A673 (cell line): ENCODE data around the gene RAPGEF5. TPM values are rescaled to one million over a fixed set of nuclear protein-coding genes. Genes with fewer than 3 reads are reported as not detected.

Source experiments
- BruUV-seq: library from RNA; stranded (reverse); fragments of 400-500 nt; replicated peaks from 2 replicates; lab custom pipeline; 2021; lab: Mats Ljungman, UMichigan
- CTCF ChIA-PET: fragments of 300-600 bp; sonication (Branson Sonifier 250); formaldehyde crosslinking; loops from one replicate; lab custom pipeline; 2022; ENCODE audit warnings: antibody characterized with exemption; lab: Charles Lee
- POLR2A ChIA-PET: fragments of 300-600 bp; sonication (Branson Sonifier 250); formaldehyde crosslinking; loops from one replicate; lab custom pipeline; 2022; ENCODE audit warnings: antibody characterized with exemption; ENCODE audit not compliant: low non-redundant PET; lab: Charles Lee
- DNase-seq: peaks from one replicate; pipeline ENCODE4 v3.0.0-alpha.2; 2015; ENCODE audit warnings: low spot score
- H3K27ac ChIP-seq: fragments of 200-600 bp; sonication (generic); 2 replicates; pipeline ENCODE4 v1.5.1; 2016; ENCODE audit warnings: mixed run types, low read depth, mild to moderate bottlenecking, mixed read lengths, antibody characterized with exemption, low read length; ENCODE audit not compliant: poor library complexity, severe bottlenecking
- H3K27me3 ChIP-seq: fragments of 200-600 bp; sonication (generic); replicated peaks from 2 replicates; pipeline ENCODE4 v1.6.1; 2017; ENCODE audit warnings: mixed run types, low read depth, mild to moderate bottlenecking, mixed read lengths, antibody characterized with exemption, low read length; ENCODE audit not compliant: insufficient read depth, poor library complexity
- H3K36me3 ChIP-seq: fragments of 200-600 bp; sonication (generic); 2 replicates; pipeline ENCODE4 v1.6.1; 2016; ENCODE audit warnings: mixed run types, mild to moderate bottlenecking, mixed read lengths, antibody characterized with exemption, low read length; ENCODE audit not compliant: insufficient read depth, poor library complexity, severe bottlenecking
- H3K4me1 ChIP-seq: fragments of 200-600 bp; sonication (generic); 2 replicates; pipeline ENCODE4 v1.6.1; 2017; ENCODE audit warnings: mixed run types, mild to moderate bottlenecking, mixed read lengths, antibody characterized with exemption, low read length; ENCODE audit not compliant: insufficient read depth, poor library complexity, severe bottlenecking
- H3K4me3 ChIP-seq: fragments of 200-600 bp; sonication (generic); 2 replicates; pipeline ENCODE4 v1.5.1; 2016; ENCODE audit warnings: low read depth, mixed run types, mild to moderate bottlenecking, mixed read lengths, low read length; ENCODE audit not compliant: poor library complexity, severe bottlenecking
- H3K9me3 ChIP-seq: fragments of 200-600 bp; sonication (generic); 2 replicates; pipeline ENCODE4 v1.6.1; 2016; ENCODE audit warnings: mixed run types, low read depth, mild to moderate bottlenecking, mixed read lengths, antibody characterized with exemption, low read length; ENCODE audit not compliant: poor library complexity, severe bottlenecking
- EZH2 ChIP-seq: fragments of 200-600 bp; sonication (generic); IDR thresholded peaks from 2 replicates; pipeline ENCODE4 v1.6.1; 2017; ENCODE audit warnings: borderline replicate concordance, low read depth, mild to moderate bottlenecking, mixed read lengths, antibody characterized with exemption, low read length; ENCODE audit not compliant: poor library complexity, severe bottlenecking
- intact Hi-C: fragments of 100-400 bp; cut with micrococcal nuclease; formaldehyde crosslinking; loops from one replicate; pipeline ENCODE4 v1.10.0; 2022; ENCODE audit not compliant: unreplicated experiment
- total RNA-seq: library from RNA; stranded (reverse); gene quantifications from 2 replicates; pipeline ENCODE4 v1.2.3, GENCODE V29; 2021
- TF ChIP-seq, protein P1 (sequence below): fragments of 300-800, 200-600 bp; sonication (generic); conservative IDR thresholded peaks from 2 replicates; pipeline ENCODE4 v1.5.1; 2017; ENCODE audit warnings: low read depth, mild to moderate bottlenecking, antibody characterized with exemption, low read length, moderate library complexity, mixed read lengths

Gene RAPGEF5
- total RNA-seq, 1 experiment from 2014 or later: 10.7 TPM

DNA sequence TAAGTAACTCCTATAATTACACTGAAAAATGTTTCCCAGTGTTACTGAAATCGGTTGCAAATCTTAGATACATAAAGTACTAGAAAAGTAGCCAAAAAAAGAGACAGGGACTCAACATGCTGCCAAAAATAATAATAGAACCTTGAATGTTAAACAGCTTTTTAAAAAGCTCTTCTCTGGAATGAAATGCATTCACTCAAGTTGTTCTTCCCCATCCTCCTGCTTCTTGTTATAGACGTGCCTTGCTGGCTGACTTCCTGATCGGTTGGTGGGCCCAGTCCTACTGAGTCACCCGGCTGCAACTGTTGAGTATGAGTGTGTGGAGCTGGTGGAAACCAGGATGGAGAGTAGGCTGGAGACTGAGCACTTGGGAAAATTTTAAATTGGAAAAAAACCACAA lies 30.6 kb upstream of the RAPGEF5 start:
- ChIA-PET POLR2A (no interaction called here), CTCF (no interaction called here)
- intact Hi-C loops: no loop called here
- H3K9me3 ChIP-seq: no peaks in the 10 kb centered on the region
- no peaks in the 10 kb centered on the region for H3K4me1 ChIP-seq
- no peaks in the 10 kb centered on the region for H3K36me3 ChIP-seq
- no TSS peak for BruUV-seq
- H3K27ac ChIP-seq: no peak overlapping the region
- H3K4me3 ChIP-seq: no peak overlapping the region
- peak; percentile 33 for DNase-seq
- TF ChIP-seq, protein P1, sequence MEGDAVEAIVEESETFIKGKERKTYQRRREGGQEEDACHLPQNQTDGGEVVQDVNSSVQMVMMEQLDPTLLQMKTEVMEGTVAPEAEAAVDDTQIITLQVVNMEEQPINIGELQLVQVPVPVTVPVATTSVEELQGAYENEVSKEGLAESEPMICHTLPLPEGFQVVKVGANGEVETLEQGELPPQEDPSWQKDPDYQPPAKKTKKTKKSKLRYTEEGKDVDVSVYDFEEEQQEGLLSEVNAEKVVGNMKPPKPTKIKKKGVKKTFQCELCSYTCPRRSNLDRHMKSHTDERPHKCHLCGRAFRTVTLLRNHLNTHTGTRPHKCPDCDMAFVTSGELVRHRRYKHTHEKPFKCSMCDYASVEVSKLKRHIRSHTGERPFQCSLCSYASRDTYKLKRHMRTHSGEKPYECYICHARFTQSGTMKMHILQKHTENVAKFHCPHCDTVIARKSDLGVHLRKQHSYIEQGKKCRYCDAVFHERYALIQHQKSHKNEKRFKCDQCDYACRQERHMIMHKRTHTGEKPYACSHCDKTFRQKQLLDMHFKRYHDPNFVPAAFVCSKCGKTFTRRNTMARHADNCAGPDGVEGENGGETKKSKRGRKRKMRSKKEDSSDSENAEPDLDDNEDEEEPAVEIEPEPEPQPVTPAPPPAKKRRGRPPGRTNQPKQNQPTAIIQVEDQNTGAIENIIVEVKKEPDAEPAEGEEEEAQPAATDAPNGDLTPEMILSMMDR: no peak
- TF ChIP-seq EZH2: no peak
- no peaks in the 10 kb centered on the region for H3K27me3 ChIP-seq

DNA sequence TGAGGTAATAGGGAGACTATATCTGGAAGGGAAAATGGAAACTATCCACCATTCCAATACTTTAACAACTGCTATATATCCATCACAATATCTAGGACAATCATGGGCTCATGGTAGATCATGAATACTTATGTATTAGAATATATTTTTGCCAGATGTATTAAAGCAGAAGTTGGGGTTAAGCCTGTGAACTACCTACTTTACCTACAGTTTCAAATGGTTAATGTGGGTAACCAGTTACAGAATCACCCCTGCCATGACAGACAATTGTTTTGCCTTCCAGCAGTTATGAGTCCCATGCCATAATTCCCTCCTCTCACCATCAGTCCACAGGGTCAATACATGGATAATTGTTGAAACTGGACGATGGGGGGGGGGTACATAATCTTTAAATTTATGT lies 29.9 kb upstream of the RAPGEF5 start:
- no peaks in the 10 kb centered on the region for H3K27me3 ChIP-seq
- no peak for DNase-seq
- no peak for TF ChIP-seq EZH2
- TF ChIP-seq, protein P1: no peak
- ChIA-PET CTCF (no interaction called here), POLR2A (no interaction called here)
- no peaks in the 10 kb centered on the region for H3K9me3 ChIP-seq
- no TSS peak for BruUV-seq
- H3K4me3 ChIP-seq: no peak overlapping the region
- intact Hi-C loops: no loop called here
- H3K4me1 ChIP-seq: no peaks in the 10 kb centered on the region
- no peak overlapping the region for H3K27ac ChIP-seq
- H3K36me3 ChIP-seq: no peaks in the 10 kb centered on the region

DNA sequence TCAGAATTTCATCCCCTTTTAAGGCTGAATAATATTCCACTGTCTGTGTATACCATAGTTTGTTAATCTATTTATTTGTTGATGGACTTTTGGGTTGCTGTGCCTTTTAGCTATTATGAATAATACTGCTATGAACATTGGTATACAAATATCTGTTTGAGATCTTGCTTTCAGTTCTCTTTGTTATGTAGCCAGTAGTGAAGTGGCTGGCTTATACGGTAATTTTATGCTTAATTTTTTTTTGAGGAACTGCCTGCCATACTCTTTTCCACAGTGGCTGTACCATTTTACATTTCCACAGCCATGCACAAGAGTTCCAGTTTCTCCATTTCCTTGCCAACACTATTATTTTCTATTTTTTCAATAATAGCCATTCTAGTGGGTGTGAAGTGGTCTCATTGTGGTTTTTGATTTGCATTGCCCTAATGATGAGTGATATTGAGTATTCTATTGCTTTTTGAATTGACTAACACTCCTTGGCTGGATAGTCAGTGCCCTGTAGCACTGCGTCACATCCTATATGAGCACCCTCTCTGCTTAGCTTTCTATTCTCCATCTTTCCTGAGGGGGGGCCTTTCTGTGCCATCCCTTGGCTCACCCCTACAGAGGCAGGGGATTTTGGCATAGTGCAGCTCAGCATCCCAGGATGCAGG lies 29.4 kb upstream of the RAPGEF5 start:
- BruUV-seq: no TSS peak
- no peak for TF ChIP-seq EZH2
- TF ChIP-seq, protein P1: no peak
- H3K9me3 ChIP-seq: no peaks in the 10 kb centered on the region
- no peaks in the 10 kb centered on the region for H3K27me3 ChIP-seq
- no peaks in the 10 kb centered on the region for H3K36me3 ChIP-seq
- H3K27ac ChIP-seq: no peak overlapping the region
- POLR2A ChIA-PET: no interaction called here
- CTCF ChIA-PET: no interaction called here
- no peak for DNase-seq
- intact Hi-C loops: no loop called here
- no peaks in the 10 kb centered on the region for H3K4me1 ChIP-seq
- H3K4me3 ChIP-seq: no peak overlapping the region
